Loucy (cell line): ENCODE data around the gene ADAMTS14.

Source experiments
- H2AFZ ChIP-seq: fragments of 200-600 bp; sonication (generic); 2 replicates; pipeline ENCODE4 v1.6.0; 2016; ENCODE audit warnings: antibody characterized with exemption, mild to moderate bottlenecking, low read length, moderate library complexity
- H3F3A ChIP-seq: fragments of 200-600 bp; 2 replicates; pipeline ENCODE4 v1.6.0; 2016; ENCODE audit warnings: antibody characterized with exemption, low read depth, mild to moderate bottlenecking
- H3K27me3 ChIP-seq: fragments of 200-600 bp; sonication (generic); 2 replicates; pipeline ENCODE4 v1.6.1; 2014; ENCODE audit warnings: low read length, mild to moderate bottlenecking; ENCODE audit not compliant: insufficient read depth, poor library complexity, severe bottlenecking
- H3K36me3 ChIP-seq: fragments of 200-600 bp; sonication (generic); 2 replicates; pipeline ENCODE4 v1.6.1; 2016; ENCODE audit warnings: low read length; ENCODE audit not compliant: insufficient read depth
- H3K4me1 ChIP-seq: fragments of 200-600 bp; sonication (generic); 2 replicates; pipeline ENCODE4 v1.5.1; 2014; ENCODE audit warnings: low read length, mild to moderate bottlenecking; ENCODE audit not compliant: insufficient read depth, poor library complexity, severe bottlenecking
- H3K4me2 ChIP-seq: fragments of 200-600 bp; sonication (generic); 2 replicates; pipeline ENCODE4 v1.6.0; 2014; ENCODE audit warnings: antibody characterized with exemption, low read length, low read depth, mild to moderate bottlenecking; ENCODE audit not compliant: poor library complexity, severe bottlenecking
- H3K4me3 ChIP-seq: fragments of 200-600 bp; sonication (generic); 2 replicates; pipeline ENCODE4 v1.5.1; 2014; ENCODE audit warnings: low read length, mild to moderate bottlenecking, mixed read lengths; ENCODE audit not compliant: poor library complexity, severe bottlenecking
- H3K79me2 ChIP-seq: fragments of 200-600 bp; sonication (generic); 2 replicates; pipeline ENCODE4 v1.6.1; 2014; ENCODE audit warnings: low read length; ENCODE audit not compliant: insufficient read depth
- H3K9ac ChIP-seq: fragments of 200-600 bp; sonication (generic); 2 replicates; pipeline ENCODE4 v1.6.0; 2014; ENCODE audit warnings: mild to moderate bottlenecking, low read depth, low read length, moderate library complexity; ENCODE audit not compliant: poor library complexity, severe bottlenecking
- H3K9me2 ChIP-seq: fragments of 200-600 bp; sonication (generic); replicated peaks from 2 replicates; pipeline ENCODE4 v1.6.1; 2016; ENCODE audit warnings: low read depth, low read length, mixed read lengths
- H3K9me3 ChIP-seq: fragments of 200-600 bp; sonication (generic); 2 replicates; pipeline ENCODE4 v1.6.1; 2014; ENCODE audit warnings: mild to moderate bottlenecking, antibody characterized with exemption, low read length, low read depth; ENCODE audit not compliant: insufficient read depth
- H4K20me1 ChIP-seq: fragments of 200-600 bp; sonication (generic); 2 replicates; pipeline ENCODE4 v1.6.0; 2014; ENCODE audit warnings: antibody characterized with exemption, low read length, mild to moderate bottlenecking; ENCODE audit not compliant: insufficient read depth, poor library complexity, severe bottlenecking
- CTCF ChIP-seq: fragments of 200-600 bp; sonication (generic); conservative IDR thresholded peaks from 2 replicates; pipeline ENCODE4 v1.5.1; 2014; ENCODE audit warnings: mild to moderate bottlenecking, antibody characterized with exemption, low read length
- EZH2phosphoT487 ChIP-seq: fragments of 200-600 bp; IDR thresholded peaks from 2 replicates; pipeline ENCODE4 v1.6.1; 2018; ENCODE audit warnings: antibody characterized with exemption, mild to moderate bottlenecking, moderate library complexity, borderline replicate concordance

Gene ADAMTS14

DNA sequence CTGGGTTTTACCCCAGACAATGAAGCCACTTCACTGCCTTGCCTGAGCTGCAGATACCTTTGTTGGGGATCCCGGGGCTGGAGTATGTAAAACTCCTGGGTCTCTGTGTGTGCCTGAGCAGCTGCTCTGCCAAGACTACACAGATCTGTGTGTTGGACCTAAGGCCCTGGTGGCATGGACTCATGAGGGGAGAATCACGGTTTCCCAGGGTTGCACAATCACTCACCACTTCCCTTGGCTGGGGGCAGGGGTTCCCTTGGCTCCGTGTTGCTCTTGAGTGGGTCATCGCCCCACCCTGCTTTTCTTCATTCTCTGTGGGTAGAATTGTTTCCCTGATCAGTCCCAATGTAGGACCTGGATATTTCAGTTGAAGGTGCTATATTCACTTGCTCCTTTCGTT is 126.8 kb downstream of the ADAMTS14 start:
- Histone ChIP-seq H3K36me3 (no peaks in the 10 kb centered on the region), H3K9me2 (no peaks in the 10 kb centered on the region), H3K27me3 (no peaks in the 10 kb centered on the region), H3K4me1 (no peaks in the 10 kb centered on the region), H4K20me1 (no peaks in the 10 kb centered on the region), H3K4me3 (no peak overlapping the region), H2AFZ (no peak overlapping the region), H3K9ac (no peak overlapping the region), H3K79me2 (no peaks in the 10 kb centered on the region), H3F3A (0 out of 2 replicates have a peak, but pooled peaks cover 3% of the 10 kb centered on the region), H3K4me2 (no peak overlapping the region), H3K9me3 (no peaks in the 10 kb centered on the region)
- TF ChIP-seq CTCF (no peak), EZH2phosphoT487 (no peak)

DNA sequence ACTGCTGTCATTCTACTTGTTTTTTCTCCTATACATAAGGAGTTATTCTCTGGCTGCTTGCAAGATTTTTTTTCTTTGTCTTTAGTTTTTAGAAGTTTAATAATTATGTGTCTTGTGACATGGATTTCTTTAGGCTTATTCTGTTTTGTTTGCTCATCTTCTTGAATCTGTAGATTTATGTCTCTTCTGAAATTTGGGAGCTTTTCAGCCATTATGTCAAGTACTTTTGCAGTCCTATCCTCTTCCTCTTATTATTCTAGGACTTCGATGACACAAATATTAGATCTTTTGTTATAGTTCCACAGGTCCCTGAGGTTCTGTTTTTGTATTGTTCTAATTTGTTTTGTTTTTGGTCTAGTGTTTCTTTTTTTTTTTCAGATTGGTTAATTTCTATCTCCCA is 129.5 kb downstream of the ADAMTS14 start:
- Histone ChIP-seq H4K20me1 (no peaks in the 10 kb centered on the region), H3K9me3 (no peaks in the 10 kb centered on the region), H3K9me2 (no peaks in the 10 kb centered on the region), H2AFZ (no peak overlapping the region), H3K27me3 (no peaks in the 10 kb centered on the region), H3K4me2 (no peak overlapping the region), H3F3A (0 out of 2 replicates have a peak, but pooled peaks cover 3% of the 10 kb centered on the region), H3K36me3 (no peaks in the 10 kb centered on the region), H3K79me2 (no peaks in the 10 kb centered on the region), H3K9ac (no peak overlapping the region), H3K4me3 (no peak overlapping the region), H3K4me1 (peaks cover 9% of the 10 kb centered on the region)
- no peak for TF ChIP-seq EZH2phosphoT487
- no peak for TF ChIP-seq CTCF

DNA sequence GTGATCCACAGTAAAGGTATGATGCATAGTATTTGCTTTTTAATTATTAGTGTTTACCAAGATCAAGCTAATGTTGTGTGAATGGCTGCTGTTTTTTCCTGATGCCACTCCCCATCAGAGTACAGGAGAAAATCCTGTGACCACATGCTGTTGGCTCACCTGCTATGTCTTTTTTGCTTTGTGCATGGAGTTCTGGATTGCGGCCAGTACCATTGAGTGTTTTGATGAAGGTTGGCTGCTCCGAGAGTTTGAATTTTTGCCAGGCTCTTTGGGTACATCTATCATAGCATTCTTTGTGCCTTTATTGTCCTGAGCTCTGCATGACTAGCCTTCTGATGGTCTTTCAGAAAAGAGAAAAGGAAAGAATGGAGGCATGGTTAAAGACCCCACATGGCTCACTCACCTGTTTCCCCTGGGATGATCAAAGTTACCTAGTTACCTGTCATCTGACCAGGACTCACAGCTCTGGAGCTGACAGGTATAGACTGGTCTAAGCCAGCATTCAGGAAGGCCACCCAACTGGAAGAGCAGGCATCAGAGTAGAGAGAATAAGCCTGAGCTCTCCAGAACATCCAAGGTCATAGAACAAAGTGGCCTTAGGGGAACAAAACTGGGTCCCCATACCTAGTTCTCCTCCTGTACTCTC is 131.6 kb downstream of the ADAMTS14 start:
- TF ChIP-seq EZH2phosphoT487 (no peak), CTCF (no peak)
- Histone ChIP-seq H3K27me3 (no peaks in the 10 kb centered on the region), H3K9me2 (no peaks in the 10 kb centered on the region), H3K9ac (no peak overlapping the region), H3K4me1 (peaks cover 25% of the 10 kb centered on the region), H2AFZ (no peak overlapping the region), H3K4me3 (no peak overlapping the region), H3K36me3 (no peaks in the 10 kb centered on the region), H3K79me2 (no peaks in the 10 kb centered on the region), H3K4me2 (no peak overlapping the region), H3K9me3 (no peaks in the 10 kb centered on the region), H4K20me1 (no peaks in the 10 kb centered on the region), H3F3A (0 out of 2 replicates have a peak, but pooled peaks cover 3% of the 10 kb centered on the region)
